ENCODE results near the gene CNNM4. TPM values are rescaled to one million over a fixed set of nuclear protein-coding genes. Genes with fewer than 3 reads are reported as not detected.
A peak's percentile ranks its signal among the peaks of the same experiment; 100 is the strongest.

Gene CNNM4
- total RNA-seq, 1 donor from 2014 or later = 15.5 TPM

- Histone ChIP-seq H3K27ac (no peak overlapping the region), H3K4me3 (no peak overlapping the region), H3K27me3 (no peaks in the 10 kb centered on the region), H3K4me1 (no peaks in the 10 kb centered on the region), H3K4me2 (no peak overlapping the region), H3K79me2 (ENCODE audit: low read depth) (peaks cover 25% of the 10 kb centered on the region), H3K9me3 (ENCODE audit: low read depth) (no peaks in the 10 kb centered on the region), H3F3A (ENCODE audit: low read depth) (no peaks in the 10 kb centered on the region), H2AFZ (replicated peaks) (no peak overlapping the region), H3K9ac (peak overlapping the region; percentile 13), H3K36me3 (no peaks in the 10 kb centered on the region), H4K20me1 (ENCODE audit: low read depth) (peaks cover 41% of the 10 kb centered on the region)
- Mint-ChIP-seq H3K4me1 (peaks cover 19% of the 10 kb centered on the region), H3K27ac (no peak overlapping the region), H3K4me3 (no peak overlapping the region), H3K27me3 (ENCODE audit: insufficient read depth, low read depth) (peaks cover 5% of the 10 kb centered on the region), H3K9me3 (no peaks in the 10 kb centered on the region), H3K36me3 (peaks cover 3% of the 10 kb centered on the region)
- DNase-seq (ENCODE audit: low spot score) = no peak
- no peak for TF ChIP-seq EZH2phosphoT487 (IDR thresholded peaks at IDR 0.05)
- TF ChIP-seq EZH2 (IDR thresholded peaks at IDR 0.05) = no peak
- TF ChIP-seq, protein P1, sequence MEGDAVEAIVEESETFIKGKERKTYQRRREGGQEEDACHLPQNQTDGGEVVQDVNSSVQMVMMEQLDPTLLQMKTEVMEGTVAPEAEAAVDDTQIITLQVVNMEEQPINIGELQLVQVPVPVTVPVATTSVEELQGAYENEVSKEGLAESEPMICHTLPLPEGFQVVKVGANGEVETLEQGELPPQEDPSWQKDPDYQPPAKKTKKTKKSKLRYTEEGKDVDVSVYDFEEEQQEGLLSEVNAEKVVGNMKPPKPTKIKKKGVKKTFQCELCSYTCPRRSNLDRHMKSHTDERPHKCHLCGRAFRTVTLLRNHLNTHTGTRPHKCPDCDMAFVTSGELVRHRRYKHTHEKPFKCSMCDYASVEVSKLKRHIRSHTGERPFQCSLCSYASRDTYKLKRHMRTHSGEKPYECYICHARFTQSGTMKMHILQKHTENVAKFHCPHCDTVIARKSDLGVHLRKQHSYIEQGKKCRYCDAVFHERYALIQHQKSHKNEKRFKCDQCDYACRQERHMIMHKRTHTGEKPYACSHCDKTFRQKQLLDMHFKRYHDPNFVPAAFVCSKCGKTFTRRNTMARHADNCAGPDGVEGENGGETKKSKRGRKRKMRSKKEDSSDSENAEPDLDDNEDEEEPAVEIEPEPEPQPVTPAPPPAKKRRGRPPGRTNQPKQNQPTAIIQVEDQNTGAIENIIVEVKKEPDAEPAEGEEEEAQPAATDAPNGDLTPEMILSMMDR (IDR thresholded peaks at IDR 0.05) = no peak
Observed at GRCh38 chr2:96770442-96771202, 9.9 kb downstream of the CNNM4 start.

- no peaks in the 10 kb centered on the region for H3K27me3 ChIP-seq
- no peaks in the 10 kb centered on the region for H3K4me1 ChIP-seq
- Mint-ChIP-seq H3K27me3 (ENCODE audit: insufficient read depth, low read depth) (peaks cover 7% of the 10 kb centered on the region), H3K4me1 (peaks cover 19% of the 10 kb centered on the region), H3K4me3 (no peak overlapping the region), H3K36me3 (peaks cover 3% of the 10 kb centered on the region), H3K27ac (no peak overlapping the region), H3K9me3 (no peaks in the 10 kb centered on the region)
- no peaks in the 10 kb centered on the region for H3K36me3 ChIP-seq
- no peak for DNase-seq (ENCODE audit: low spot score)
- peaks cover 33% of the 10 kb centered on the region for H4K20me1 ChIP-seq (ENCODE audit: low read depth)
- no peak overlapping the region for H3K27ac ChIP-seq
- H3F3A ChIP-seq (ENCODE audit: low read depth) = no peaks in the 10 kb centered on the region
- no peak overlapping the region for H3K4me3 ChIP-seq
- no peak overlapping the region for H3K4me2 ChIP-seq
- peaks cover 12% of the 10 kb centered on the region for H3K79me2 ChIP-seq (ENCODE audit: low read depth)
- H3K9me3 ChIP-seq (ENCODE audit: low read depth) = no peaks in the 10 kb centered on the region
- H2AFZ ChIP-seq (replicated peaks) = no peak overlapping the region
- no peak overlapping the region for H3K9ac ChIP-seq
- no peak for TF ChIP-seq EZH2 (IDR thresholded peaks at IDR 0.05)
- TF ChIP-seq, protein P1 (IDR thresholded peaks at IDR 0.05) = no peak
- TF ChIP-seq EZH2phosphoT487 (IDR thresholded peaks at IDR 0.05) = no peak
Observed at GRCh38 chr2:96771796-96772618, 11.3 kb downstream of the CNNM4 start.

- Histone ChIP-seq H3K9ac (no peak overlapping the region), H3K27me3 (no peaks in the 10 kb centered on the region), H3K9me3 (ENCODE audit: low read depth) (no peaks in the 10 kb centered on the region), H3K4me2 (no peak overlapping the region), H3F3A (ENCODE audit: low read depth) (no peaks in the 10 kb centered on the region), H2AFZ (replicated peaks) (no peak overlapping the region), H3K4me1 (no peaks in the 10 kb centered on the region), H3K4me3 (no peak overlapping the region), H3K27ac (no peak overlapping the region), H3K36me3 (no peaks in the 10 kb centered on the region), H4K20me1 (ENCODE audit: low read depth) (peaks cover 28% of the 10 kb centered on the region), H3K79me2 (ENCODE audit: low read depth) (peaks cover 12% of the 10 kb centered on the region)
- Mint-ChIP-seq H3K4me3 (no peak overlapping the region), H3K27me3 (ENCODE audit: insufficient read depth, low read depth) (peaks cover 9% of the 10 kb centered on the region), H3K27ac (peak overlapping the region; percentile 88), H3K9me3 (no peaks in the 10 kb centered on the region), H3K36me3 (peaks cover 3% of the 10 kb centered on the region), H3K4me1 (peaks cover 19% of the 10 kb centered on the region)
- DNase-seq (ENCODE audit: low spot score) = no peak
- TF ChIP-seq EZH2phosphoT487 (IDR thresholded peaks at IDR 0.05) = no peak
- TF ChIP-seq EZH2 (IDR thresholded peaks at IDR 0.05) = no peak
- TF ChIP-seq, protein P1 (IDR thresholded peaks at IDR 0.05) = no peak
Observed at GRCh38 chr2:96772903-96773671, 12.4 kb downstream of the CNNM4 start.
